HepG2 (cell line): ENCODE data around the gene KCTD19. TPM values are rescaled to one million over a fixed set of nuclear protein-coding genes. Genes with fewer than 3 reads are reported as not detected.

Experiments used
- ATF1 ChIP-seq: IDR thresholded peaks from 2 replicates; pipeline ENCODE4 v1.6.1; 2016; ENCODE audit warnings: mild to moderate bottlenecking, control low read depth
- BCL6 ChIP-seq: IDR thresholded peaks from 2 replicates; pipeline ENCODE4 v1.6.1; 2016; ENCODE audit warnings: missing genetic modification reagents, missing compliant biosample characterization
- FLYWCH1 ChIP-seq: sonication (generic); formaldehyde crosslinking; IDR thresholded peaks from 2 replicates; pipeline ENCODE4 v1.8.1; 2023; ENCODE audit warnings: mild to moderate bottlenecking, missing genetic modification reagents
- HMG20A ChIP-seq: IDR thresholded peaks from 2 replicates; pipeline ENCODE4 v1.6.1; 2016; ENCODE audit warnings: borderline replicate concordance
- MZF1 ChIP-seq: sonication (generic); formaldehyde crosslinking; IDR thresholded peaks from 2 replicates; pipeline ENCODE4 v1.8.1; 2023; ENCODE audit warnings: mild to moderate bottlenecking, missing genetic modification reagents, borderline replicate concordance
- NAIF1 ChIP-seq: sonication (generic); formaldehyde crosslinking; IDR thresholded peaks from 2 replicates; pipeline ENCODE4 v1.5.0; 2020; ENCODE audit warnings: mild to moderate bottlenecking, missing genetic modification reagents, borderline replicate concordance
- NFRKB ChIP-seq: fragments of 450-650 bp; IDR thresholded peaks from 2 replicates; pipeline ENCODE4 v1.6.1; 2017
- NR3C1 ChIP-seq: sonication (generic); formaldehyde crosslinking; IDR thresholded peaks from 2 replicates; pipeline ENCODE4 v1.4.0; 2020; ENCODE audit warnings: missing genetic modification reagents
- PHB2 ChIP-seq: fragments of 450-650 bp; IDR thresholded peaks from 2 replicates; pipeline ENCODE4 v1.6.1; 2018; ENCODE audit not compliant: partially characterized antibody
- PHF21A ChIP-seq: sonication (generic); formaldehyde crosslinking; IDR thresholded peaks from 2 replicates; pipeline ENCODE4 v1.5.0; 2020; ENCODE audit warnings: mild to moderate bottlenecking, missing genetic modification reagents
- POLR2AphosphoS5 ChIP-seq: IDR thresholded peaks from 2 replicates; pipeline ENCODE4 v1.6.1; 2012; ENCODE audit warnings: low read depth, low read length
- THYN1 ChIP-seq: sonication (generic); formaldehyde crosslinking; IDR thresholded peaks from 2 replicates; pipeline ENCODE4 v1.8.1; 2023; ENCODE audit warnings: low read depth, mild to moderate bottlenecking, moderate library complexity, missing genetic modification reagents, borderline replicate concordance
- WIZ ChIP-seq: sonication (generic); formaldehyde crosslinking; IDR thresholded peaks from 2 replicates; pipeline ENCODE4 v1.5.1; 2020; ENCODE audit warnings: mild to moderate bottlenecking, missing genetic modification reagents
- ZBTB20 ChIP-seq: sonication (generic); formaldehyde crosslinking; IDR thresholded peaks from 2 replicates; pipeline ENCODE4 v1.8.1; 2023; ENCODE audit warnings: missing genetic modification reagents, low read depth, mild to moderate bottlenecking, borderline replicate concordance
- ZNF317 ChIP-seq: sonication (generic); formaldehyde crosslinking; IDR thresholded peaks from 2 replicates; pipeline ENCODE4 v1.5.0; 2020; ENCODE audit warnings: mild to moderate bottlenecking, missing genetic modification reagents
- ZNF484 ChIP-seq: sonication (generic); formaldehyde crosslinking; IDR thresholded peaks from 2 replicates; pipeline ENCODE4 v1.5.1; 2020; ENCODE audit warnings: mild to moderate bottlenecking, low read depth, missing genetic modification reagents, borderline replicate concordance
- ZNF550 ChIP-seq: sonication (generic); formaldehyde crosslinking; IDR thresholded peaks from 2 replicates; pipeline ENCODE4 v1.4.0; 2020; ENCODE audit warnings: mild to moderate bottlenecking, missing genetic modification reagents, borderline replicate concordance
- ZNF607 ChIP-seq: sonication (generic); formaldehyde crosslinking; IDR thresholded peaks from 2 replicates; pipeline ENCODE4 v1.5.1; 2020; ENCODE audit warnings: missing genetic modification reagents, mild to moderate bottlenecking, borderline replicate concordance
- ZNF615 ChIP-seq: sonication (generic); formaldehyde crosslinking; IDR thresholded peaks from 2 replicates; pipeline ENCODE4 v1.5.0; 2020; ENCODE audit warnings: mild to moderate bottlenecking, missing genetic modification reagents, borderline replicate concordance
- ZNF773 ChIP-seq: sonication (generic); formaldehyde crosslinking; IDR thresholded peaks from 2 replicates; pipeline ENCODE4 v1.4.0; 2020; ENCODE audit warnings: missing genetic modification reagents, borderline replicate concordance
- polyA plus RNA-seq, 8 experiments: library from polyadenylated mRNA; depleted of rRNA in 3 of 8; stranded (reverse) in 7 of 8; unstranded in 1 of 8; fragments of >200 nt; fragmentation: Illumina TruSeq in 4 of 8; extraction: Trizol in 4 of 8; gene quantifications; 2 replicates each; pipeline versions ENCODE4 v1.2.1 to v1.2.3, GENCODE V29; 2011 to 2016; ENCODE audit warnings: low read depth in 4 of 8, missing spikeins in 1 of 8, mixed read lengths in 1 of 8; ENCODE audit not compliant: insufficient read depth in 1 of 8
- total RNA-seq, 5 experiments: library from RNA; depleted of rRNA; stranded (reverse); fragments of >200 nt; fragmentation: Illumina TruSeq; extraction: Trizol; gene quantifications; 2 replicates each; pipeline ENCODE4 v1.2.3, GENCODE V29; 2016; ENCODE audit warnings: low read depth in 1 of 5
- TF ChIP-seq, protein P1 (sequence below): IDR thresholded peaks from 2 replicates; pipeline ENCODE4 v1.6.1; 2016; ENCODE audit warnings: low read depth
- TF ChIP-seq, protein P2 (sequence below): sonication (generic); formaldehyde crosslinking; IDR thresholded peaks from 2 replicates; pipeline ENCODE4 v1.5.0; 2020; ENCODE audit warnings: mild to moderate bottlenecking, missing genetic modification reagents
- TF ChIP-seq, protein P3 (sequence below): sonication (generic); formaldehyde crosslinking; conservative IDR thresholded peaks from 2 replicates; pipeline ENCODE4 v1.8.1; 2023; ENCODE audit warnings: missing genetic modification reagents
- TF ChIP-seq, protein P4 (sequence below): sonication (generic); formaldehyde crosslinking; IDR thresholded peaks from 2 replicates; pipeline ENCODE4 v1.8.0; 2022; ENCODE audit warnings: mild to moderate bottlenecking, missing genetic modification reagents

The KCTD19 gene
- total and polyA plus RNA-seq, 2 of the 13 experiments (the other 11 are each of a cell fraction or from before 2014, with no cell fraction given), result not detected

DNA sequence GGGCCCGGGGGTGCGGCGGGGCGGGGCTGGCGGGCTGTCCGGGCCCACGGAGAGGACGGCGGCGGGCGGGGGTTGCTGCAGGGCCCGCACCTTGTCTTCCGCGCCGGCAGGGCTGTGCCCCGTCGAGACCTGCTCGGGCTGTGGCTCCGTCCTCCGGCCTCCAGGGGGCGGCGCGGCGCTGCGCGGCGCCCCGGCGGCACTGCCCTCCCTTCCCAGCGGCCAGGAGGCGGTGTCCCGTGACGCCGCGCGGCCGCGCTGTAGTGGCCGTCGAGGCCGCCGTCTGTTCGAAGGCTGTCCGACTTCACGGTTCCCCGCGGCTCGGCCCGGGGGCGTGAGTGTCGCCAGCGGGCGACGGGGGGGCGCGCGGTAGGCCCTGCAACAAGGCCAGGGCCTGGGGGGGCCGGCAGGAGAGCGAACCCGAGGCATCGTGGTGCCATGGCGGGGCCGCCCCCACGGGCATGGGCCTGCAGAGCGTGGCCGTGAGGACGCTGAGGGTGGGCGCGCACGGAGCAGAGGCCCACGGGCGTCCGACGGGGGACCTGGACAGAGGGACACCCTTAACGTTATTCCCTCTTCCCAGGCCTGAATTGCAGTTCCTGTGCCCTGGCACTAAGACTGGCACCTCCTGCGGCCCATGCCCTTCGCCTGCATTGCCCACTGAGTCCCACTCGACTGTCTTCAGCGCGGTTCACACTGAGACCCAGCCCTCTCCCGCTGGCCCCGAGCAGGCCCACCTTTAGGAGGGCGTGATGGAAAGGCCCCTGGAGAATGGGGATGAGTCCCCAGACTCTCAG is 47.0 kb downstream of the KCTD19 start, which contains the start of gene PLEKHG4 (continued):
- TF ChIP-seq, protein P1, sequence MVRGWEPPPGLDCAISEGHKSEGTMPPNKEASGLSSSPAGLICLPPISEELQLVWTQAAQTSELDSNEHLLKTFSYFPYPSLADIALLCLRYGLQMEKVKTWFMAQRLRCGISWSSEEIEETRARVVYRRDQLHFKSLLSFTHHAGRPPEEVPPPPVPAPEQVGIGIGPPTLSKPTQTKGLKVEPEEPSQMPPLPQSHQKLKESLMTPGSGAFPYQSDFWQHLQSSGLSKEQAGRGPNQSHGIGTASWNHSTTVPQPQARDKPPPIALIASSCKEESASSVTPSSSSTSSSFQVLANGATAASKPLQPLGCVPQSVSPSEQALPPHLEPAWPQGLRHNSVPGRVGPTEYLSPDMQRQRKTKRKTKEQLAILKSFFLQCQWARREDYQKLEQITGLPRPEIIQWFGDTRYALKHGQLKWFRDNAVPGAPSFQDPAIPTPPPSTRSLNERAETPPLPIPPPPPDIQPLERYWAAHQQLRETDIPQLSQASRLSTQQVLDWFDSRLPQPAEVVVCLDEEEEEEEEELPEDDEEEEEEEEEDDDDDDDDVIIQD (CRISPR knock-in tag), result no peak
- TF ChIP-seq POLR2AphosphoS5 (peak; percentile 51), ZNF607 (peak; percentile 66; the same call in 1 of the 2 replicates), FLYWCH1 (CRISPR knock-in tag) (no peak), ZNF550 (CRISPR knock-in tag) (no peak), ZNF484 (CRISPR knock-in tag) (no peak; the same call in 1 of the 2 replicates), WIZ (CRISPR knock-in tag) (peak; percentile 31; the same call in 1 of the 2 replicates), THYN1 (CRISPR knock-in tag) (no peak), PHF21A (CRISPR knock-in tag) (peak; percentile 39; the same call in 1 of the 2 replicates), ZBTB20 (CRISPR knock-in tag) (peak; percentile 65; the same call in 1 of the 2 replicates), NFRKB (no peak), ZNF773 (CRISPR knock-in tag) (no peak; the same call in 1 of the 2 replicates), BCL6 (CRISPR knock-in tag) (no peak; the same call in none of the 2 replicates), HMG20A (CRISPR knock-in tag) (no peak), NR3C1 (CRISPR knock-in tag) (no peak), PHB2 (no peak), ATF1 (CRISPR knock-in tag) (no peak), NAIF1 (CRISPR knock-in tag) (no peak), MZF1 (CRISPR knock-in tag) (no peak), ZNF615 (CRISPR knock-in tag) (no peak), ZNF317 (CRISPR knock-in tag) (no peak)
- TF ChIP-seq, protein P2, sequence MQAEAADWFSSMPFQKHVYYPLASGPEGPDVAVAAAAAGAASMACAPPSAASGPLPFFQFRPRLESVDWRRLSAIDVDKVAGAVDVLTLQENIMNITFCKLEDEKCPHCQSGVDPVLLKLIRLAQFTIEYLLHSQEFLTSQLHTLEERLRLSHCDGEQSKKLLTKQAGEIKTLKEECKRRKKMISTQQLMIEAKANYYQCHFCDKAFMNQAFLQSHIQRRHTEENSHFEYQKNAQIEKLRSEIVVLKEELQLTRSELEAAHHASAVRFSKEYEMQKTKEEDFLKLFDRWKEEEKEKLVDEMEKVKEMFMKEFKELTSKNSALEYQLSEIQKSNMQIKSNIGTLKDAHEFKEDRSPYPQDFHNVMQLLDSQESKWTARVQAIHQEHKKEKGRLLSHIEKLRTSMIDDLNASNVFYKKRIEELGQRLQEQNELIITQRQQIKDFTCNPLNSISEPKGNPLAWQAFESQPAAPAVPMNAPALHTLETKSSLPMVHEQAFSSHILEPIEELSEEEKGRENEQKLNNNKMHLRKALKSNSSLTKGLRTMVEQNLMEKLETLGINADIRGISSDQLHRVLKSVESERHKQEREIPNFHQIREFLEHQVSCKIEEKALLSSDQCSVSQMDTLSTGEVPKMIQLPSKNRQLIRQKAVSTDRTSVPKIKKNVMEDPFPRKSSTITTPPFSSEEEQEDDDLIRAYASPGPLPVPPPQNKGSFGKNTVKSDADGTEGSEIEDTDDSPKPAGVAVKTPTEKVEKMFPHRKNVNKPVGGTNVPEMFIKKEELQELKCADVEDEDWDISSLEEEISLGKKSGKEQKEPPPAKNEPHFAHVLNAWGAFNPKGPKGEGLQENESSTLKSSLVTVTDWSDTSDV, result no peak; the same call in 1 of the 2 replicates
- TF ChIP-seq, protein P3, sequence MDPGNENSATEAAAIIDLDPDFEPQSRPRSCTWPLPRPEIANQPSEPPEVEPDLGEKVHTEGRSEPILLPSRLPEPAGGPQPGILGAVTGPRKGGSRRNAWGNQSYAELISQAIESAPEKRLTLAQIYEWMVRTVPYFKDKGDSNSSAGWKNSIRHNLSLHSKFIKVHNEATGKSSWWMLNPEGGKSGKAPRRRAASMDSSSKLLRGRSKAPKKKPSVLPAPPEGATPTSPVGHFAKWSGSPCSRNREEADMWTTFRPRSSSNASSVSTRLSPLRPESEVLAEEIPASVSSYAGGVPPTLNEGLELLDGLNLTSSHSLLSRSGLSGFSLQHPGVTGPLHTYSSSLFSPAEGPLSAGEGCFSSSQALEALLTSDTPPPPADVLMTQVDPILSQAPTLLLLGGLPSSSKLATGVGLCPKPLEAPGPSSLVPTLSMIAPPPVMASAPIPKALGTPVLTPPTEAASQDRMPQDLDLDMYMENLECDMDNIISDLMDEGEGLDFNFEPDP, result no peak
- TF ChIP-seq, protein P4, sequence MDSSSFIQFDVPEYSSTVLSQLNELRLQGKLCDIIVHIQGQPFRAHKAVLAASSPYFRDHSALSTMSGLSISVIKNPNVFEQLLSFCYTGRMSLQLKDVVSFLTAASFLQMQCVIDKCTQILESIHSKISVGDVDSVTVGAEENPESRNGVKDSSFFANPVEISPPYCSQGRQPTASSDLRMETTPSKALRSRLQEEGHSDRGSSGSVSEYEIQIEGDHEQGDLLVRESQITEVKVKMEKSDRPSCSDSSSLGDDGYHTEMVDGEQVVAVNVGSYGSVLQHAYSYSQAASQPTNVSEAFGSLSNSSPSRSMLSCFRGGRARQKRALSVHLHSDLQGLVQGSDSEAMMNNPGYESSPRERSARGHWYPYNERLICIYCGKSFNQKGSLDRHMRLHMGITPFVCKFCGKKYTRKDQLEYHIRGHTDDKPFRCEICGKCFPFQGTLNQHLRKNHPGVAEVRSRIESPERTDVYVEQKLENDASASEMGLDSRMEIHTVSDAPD, result no peak
